ENCODE measurements around the gene DIAPH1. TPM values are rescaled to one million over a fixed set of nuclear protein-coding genes. Genes with fewer than 3 reads are reported as not detected.

Gene DIAPH1
- total RNA-seq, 1 donor from 2014 or later: 64.1 TPM

GRCh38 chr5:141623186-141623585, 4.4 kb upstream of the DIAPH1 start:
- no peak for DNase-seq (ENCODE audit: extremely low spot score in 2 of 2)
- Histone ChIP-seq H3K9me3 (no peaks in the 10 kb centered on the region), H3K27ac (no peak overlapping the region), H3K4me3 (no peak overlapping the region), H3K36me3 (peaks cover 0 to 61% of the 10 kb centered on the region in 2 donors), H3K4me1 (peaks cover 5% of the 10 kb centered on the region), H3K27me3 (no peaks in the 10 kb centered on the region)
- intact Hi-C loops (cut with DNase I): no loop called here
- TF ChIP-seq POLR2AphosphoS5 (IDR thresholded peaks at IDR 0.05; ENCODE audit: insufficient read depth in 1 of 2, low read depth in 1 of 2) (no peak), POLR2A (IDR thresholded peaks at IDR 0.05) (no peak), CTCF (IDR thresholded peaks at IDR 0.05) (no peak)

GRCh38 chr5:141618030-141618803, 583 bp downstream of the DIAPH1 start:
- no peak for TF ChIP-seq CTCF (IDR thresholded peaks at IDR 0.05)
- peak in 1 of 2 donors; percentile 43 for TF ChIP-seq POLR2AphosphoS5 (IDR thresholded peaks at IDR 0.05; ENCODE audit: insufficient read depth in 1 of 2, low read depth in 1 of 2)

GRCh38 chr5:141617682-141618029, 1.1 kb downstream of the DIAPH1 start:
- peak overlapping the region; percentile 96 for H3K27ac ChIP-seq
- intact Hi-C loops (cut with DNase I): no loop called here
- H3K36me3 ChIP-seq: peaks cover 0 to 18% of the 10 kb centered on the region in 2 donors
- peak overlapping the region; percentile 78 to 86 for H3K4me3 ChIP-seq
- H3K27me3 ChIP-seq: no peaks in the 10 kb centered on the region
- H3K4me1 ChIP-seq: peaks cover 27% of the 10 kb centered on the region
- DNase-seq (ENCODE audit: extremely low spot score in 2 of 2): no peak
- TF ChIP-seq CTCF (IDR thresholded peaks at IDR 0.05) (no peak), POLR2A (IDR thresholded peaks at IDR 0.05) (no peak), POLR2AphosphoS5 (IDR thresholded peaks at IDR 0.05; ENCODE audit: insufficient read depth in 1 of 2, low read depth in 1 of 2) (no peak)
- no peaks in the 10 kb centered on the region for H3K9me3 ChIP-seq

More at GRCh38 chr5:141618030-141618803, 583 bp downstream of the DIAPH1 start:
- DNase-seq (ENCODE audit: extremely low spot score in 2 of 2): no peak
- Histone ChIP-seq H3K9me3 (no peaks in the 10 kb centered on the region), H3K4me3 (peak overlapping the region; percentile 78 to 86), H3K27me3 (no peaks in the 10 kb centered on the region), H3K4me1 (peaks cover 27% of the 10 kb centered on the region), H3K36me3 (peaks cover 0 to 24% of the 10 kb centered on the region in 2 donors), H3K27ac (peak overlapping the region; percentile 96)
- intact Hi-C loops (cut with DNase I): no loop called here

- H3K36me3 ChIP-seq: peaks cover 0 to 13% of the 10 kb centered on the region in 2 donors
- no peaks in the 10 kb centered on the region for H3K27me3 ChIP-seq
- TF ChIP-seq CTCF (IDR thresholded peaks at IDR 0.05): no peak
- TF ChIP-seq POLR2AphosphoS5 (IDR thresholded peaks at IDR 0.05; ENCODE audit: insufficient read depth in 1 of 2, low read depth in 1 of 2): no peak
- no peak for TF ChIP-seq POLR2A (IDR thresholded peaks at IDR 0.05)
- H3K9me3 ChIP-seq: no peaks in the 10 kb centered on the region
- peak overlapping the region; percentile 96 for H3K27ac ChIP-seq
- peaks cover 27% of the 10 kb centered on the region for H3K4me1 ChIP-seq
- peak overlapping the region; percentile 78 to 86 for H3K4me3 ChIP-seq
- intact Hi-C loops (cut with DNase I): no loop called here
- DNase-seq (ENCODE audit: extremely low spot score in 2 of 2): no peak
Measured at GRCh38 chr5:141617128-141617527, 1.7 kb downstream of the DIAPH1 start.

All from vagina (tissue), 2 donors.